OCI-LY1 (cell line): ENCODE measurements around the gene CCDC33.

Experiments used
- H2AFZ ChIP-seq: fragments of 200-600 bp; sonication (generic), shearing (Covaris generic); 2 replicates; pipeline ENCODE4 v1.6.0; 2014; ENCODE audit warnings: antibody characterized with exemption, mild to moderate bottlenecking, low read length
- H3F3A ChIP-seq: fragments of 200-600 bp; sonication (generic), shearing (Covaris generic); 2 replicates; pipeline ENCODE4 v1.6.0; 2014; ENCODE audit warnings: mild to moderate bottlenecking, antibody characterized with exemption, low read length, moderate library complexity; ENCODE audit not compliant: insufficient read depth
- H3K27ac ChIP-seq: fragments of 200-600 bp; sonication (generic); 2 replicates; pipeline ENCODE4 v1.5.1; 2014; ENCODE audit warnings: low read length, mixed run types, mild to moderate bottlenecking, low read depth; ENCODE audit not compliant: poor library complexity, severe bottlenecking
- H3K27me3 ChIP-seq: fragments of 200-600 bp; sonication (generic); 2 replicates; pipeline ENCODE4 v1.6.0; 2014; ENCODE audit warnings: antibody characterized with exemption, mild to moderate bottlenecking, low read length, moderate library complexity; ENCODE audit not compliant: insufficient read depth
- H3K36me3 ChIP-seq: fragments of 200-600 bp; sonication (generic); 2 replicates; pipeline ENCODE4 v1.6.1; 2014; ENCODE audit warnings: mild to moderate bottlenecking, antibody characterized with exemption, low read length, moderate library complexity, mixed read lengths; ENCODE audit not compliant: insufficient read depth
- H3K4me1 ChIP-seq: fragments of 200-600 bp; sonication (generic); 2 replicates; pipeline ENCODE4 v1.5.1; 2014; ENCODE audit warnings: mild to moderate bottlenecking, low read length, moderate library complexity; ENCODE audit not compliant: insufficient read depth, severe bottlenecking
- H3K4me2 ChIP-seq: fragments of 200-600 bp; sonication (generic), shearing (Covaris generic); 2 replicates; pipeline ENCODE4 v1.6.1; 2014; ENCODE audit warnings: low read length
- H3K4me3 ChIP-seq: fragments of 200-600 bp; sonication (generic); 2 replicates; pipeline ENCODE4 v1.5.1; 2014; ENCODE audit warnings: low read length, low read depth, mild to moderate bottlenecking, mixed read lengths; ENCODE audit not compliant: poor library complexity, severe bottlenecking
- H3K79me2 ChIP-seq: fragments of 200-600 bp; shearing (Covaris generic); 2 replicates; pipeline ENCODE4 v1.6.1; 2016; ENCODE audit warnings: mixed run types, low read length, mixed read lengths; ENCODE audit not compliant: insufficient read depth
- H3K9ac ChIP-seq: fragments of 200-600 bp; sonication (generic), shearing (Covaris generic); 2 replicates; pipeline ENCODE4 v1.6.1; 2014; ENCODE audit warnings: mild to moderate bottlenecking, low read length, mixed read lengths
- H3K9me2 ChIP-seq: fragments of 200-600 bp; sonication (generic), shearing (Covaris generic); 2 replicates; pipeline ENCODE4 v1.6.1; 2014; ENCODE audit warnings: low read depth, mild to moderate bottlenecking, low read length, mixed read lengths
- H3K9me3 ChIP-seq: fragments of 200-600 bp; shearing (Covaris generic); 2 replicates; pipeline ENCODE4 v1.6.1; 2014; ENCODE audit warnings: low read length, mixed read lengths
- H4K20me1 ChIP-seq: fragments of 200-600 bp; sonication (generic), shearing (Covaris generic); 2 replicates; pipeline ENCODE4 v1.6.0; 2016; ENCODE audit warnings: mild to moderate bottlenecking, low read length; ENCODE audit not compliant: insufficient read depth
- EZH2 ChIP-seq: fragments of 200-600 bp; sonication (generic), shearing (Covaris generic); IDR thresholded peaks from 2 replicates; pipeline ENCODE4 v1.8.0; 2017; ENCODE audit warnings: borderline replicate concordance, mixed run types, mild to moderate bottlenecking, antibody characterized with exemption, low read length, moderate library complexity, mixed read lengths
- TF ChIP-seq, protein P1 (sequence below): fragments of 200-600 bp; sonication (generic), shearing (Covaris generic); IDR thresholded peaks from 2 replicates; pipeline ENCODE4 v1.5.1; 2017; ENCODE audit warnings: mild to moderate bottlenecking, antibody characterized with exemption, low read length, moderate library complexity, mixed read lengths

CCDC33 gene

GRCh38 chr15:74289671-74290070, 53.5 kb downstream of the CCDC33 start:
- Histone ChIP-seq H3K79me2 (no peaks in the 10 kb centered on the region), H3K36me3 (no peaks in the 10 kb centered on the region), H4K20me1 (no peaks in the 10 kb centered on the region), H3K4me2 (no peak overlapping the region), H3K9me2 (no peaks in the 10 kb centered on the region), H3K9me3 (no peaks in the 10 kb centered on the region), H3K4me1 (no peaks in the 10 kb centered on the region), H3K27me3 (no peaks in the 10 kb centered on the region), H3F3A (no peaks in the 10 kb centered on the region), H2AFZ (no peak overlapping the region), H3K4me3 (no peak overlapping the region), H3K9ac (no peak overlapping the region), H3K27ac (no peak overlapping the region)
- TF ChIP-seq, protein P1, sequence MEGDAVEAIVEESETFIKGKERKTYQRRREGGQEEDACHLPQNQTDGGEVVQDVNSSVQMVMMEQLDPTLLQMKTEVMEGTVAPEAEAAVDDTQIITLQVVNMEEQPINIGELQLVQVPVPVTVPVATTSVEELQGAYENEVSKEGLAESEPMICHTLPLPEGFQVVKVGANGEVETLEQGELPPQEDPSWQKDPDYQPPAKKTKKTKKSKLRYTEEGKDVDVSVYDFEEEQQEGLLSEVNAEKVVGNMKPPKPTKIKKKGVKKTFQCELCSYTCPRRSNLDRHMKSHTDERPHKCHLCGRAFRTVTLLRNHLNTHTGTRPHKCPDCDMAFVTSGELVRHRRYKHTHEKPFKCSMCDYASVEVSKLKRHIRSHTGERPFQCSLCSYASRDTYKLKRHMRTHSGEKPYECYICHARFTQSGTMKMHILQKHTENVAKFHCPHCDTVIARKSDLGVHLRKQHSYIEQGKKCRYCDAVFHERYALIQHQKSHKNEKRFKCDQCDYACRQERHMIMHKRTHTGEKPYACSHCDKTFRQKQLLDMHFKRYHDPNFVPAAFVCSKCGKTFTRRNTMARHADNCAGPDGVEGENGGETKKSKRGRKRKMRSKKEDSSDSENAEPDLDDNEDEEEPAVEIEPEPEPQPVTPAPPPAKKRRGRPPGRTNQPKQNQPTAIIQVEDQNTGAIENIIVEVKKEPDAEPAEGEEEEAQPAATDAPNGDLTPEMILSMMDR = no peak
- no peak for TF ChIP-seq EZH2

GRCh38 chr15:74290645-74291044, 54.5 kb downstream of the CCDC33 start:
- no peak overlapping the region for H3K4me2 ChIP-seq

GRCh38 chr15:74291101-74292071, 55.3 kb downstream of the CCDC33 start:
- Histone ChIP-seq H3K4me1 (no peaks in the 10 kb centered on the region), H3K27me3 (no peaks in the 10 kb centered on the region), H3K4me2 (no peak overlapping the region), H3K36me3 (no peaks in the 10 kb centered on the region), H3K9ac (no peak overlapping the region), H4K20me1 (no peaks in the 10 kb centered on the region), H3K27ac (no peak overlapping the region), H3K9me2 (no peaks in the 10 kb centered on the region), H3K79me2 (no peaks in the 10 kb centered on the region), H3K9me3 (no peaks in the 10 kb centered on the region), H2AFZ (no peak overlapping the region), H3F3A (no peaks in the 10 kb centered on the region), H3K4me3 (no peak overlapping the region)
- TF ChIP-seq, protein P1 = no peak
- no peak for TF ChIP-seq EZH2

More at GRCh38 chr15:74290645-74291044, 54.5 kb downstream of the CCDC33 start:
- Histone ChIP-seq H4K20me1 (no peaks in the 10 kb centered on the region), H3K79me2 (no peaks in the 10 kb centered on the region), H3K4me3 (no peak overlapping the region), H3K27me3 (no peaks in the 10 kb centered on the region), H3K9me3 (no peaks in the 10 kb centered on the region), H3K27ac (no peak overlapping the region), H3K36me3 (no peaks in the 10 kb centered on the region), H2AFZ (no peak overlapping the region), H3K9ac (no peak overlapping the region), H3K4me1 (no peaks in the 10 kb centered on the region), H3F3A (no peaks in the 10 kb centered on the region), H3K9me2 (no peaks in the 10 kb centered on the region)
- TF ChIP-seq EZH2 = no peak
- TF ChIP-seq, protein P1 = no peak
